ENCODE data around the gene CCDC69.
"Not testable (repeated sequence)": the region's sequence is repeated elsewhere in the genome, so short reads cannot be mapped to it uniquely, and the experiment has no call there.

CCDC69 gene

GRCh38 chr5:151192626-151193025 is 31.3 kb downstream of the CCDC69 start:
- DNase-seq (ENCODE audit: low spot score), result no peak

- DNase-seq (ENCODE audit: low spot score), result no peak
Measured at GRCh38 chr5:151191661-151192060, 32.2 kb downstream of the CCDC69 start.

GRCh38 chr5:151189151-151189550 is 34.7 kb downstream of the CCDC69 start:
- DNase-seq (ENCODE audit: low spot score), result no peak

GRCh38 chr5:151186538-151186937 is 37.4 kb downstream of the CCDC69 start:
- DNase-seq (ENCODE audit: low spot score), result no peak

- no peak for DNase-seq (ENCODE audit: low spot score)
Measured at GRCh38 chr5:151186052-151186451, 37.8 kb downstream of the CCDC69 start.

- DNase-seq (ENCODE audit: low spot score), result no peak
Measured at GRCh38 chr5:151184316-151185042, 39.4 kb downstream of the CCDC69 start.

- no peak for DNase-seq (ENCODE audit: low spot score)
Measured at GRCh38 chr5:151183456-151184245, 40.2 kb downstream of the CCDC69 start.

GRCh38 chr5:151182976-151183375 is 40.9 kb downstream of the CCDC69 start:
- DNase-seq (ENCODE audit: low spot score), result no peak

- DNase-seq (ENCODE audit: low spot score), result no peak
Measured at GRCh38 chr5:151182524-151182900, 41.4 kb downstream of the CCDC69 start.

- DNase-seq (ENCODE audit: low spot score), result no peak
Measured at GRCh38 chr5:151181818-151182523, 41.9 kb downstream of the CCDC69 start.

- DNase-seq (ENCODE audit: low spot score), result no peak
Measured at GRCh38 chr5:151180291-151180690, 43.6 kb downstream of the CCDC69 start.

- DNase-seq (ENCODE audit: low spot score), result no peak
Measured at GRCh38 chr5:151179489-151179840, 44.4 kb downstream of the CCDC69 start.

GRCh38 chr5:151178777-151179488 is 45.0 kb downstream of the CCDC69 start:
- DNase-seq (ENCODE audit: low spot score), result no peak

- DNase-seq (ENCODE audit: low spot score), result no peak
Measured at GRCh38 chr5:151178372-151178771, 45.5 kb downstream of the CCDC69 start.

- not testable (repeated sequence) for DNase-seq (ENCODE audit: low spot score)
Measured at GRCh38 chr5:151176268-151176667, 47.6 kb downstream of the CCDC69 start.

- DNase-seq (ENCODE audit: low spot score), result peak; percentile 61
Measured at GRCh38 chr5:151174612-151175101, 49.2 kb downstream of the CCDC69 start.

GRCh38 chr5:151173711-151174611 is 49.9 kb downstream of the CCDC69 start:
- no peak for DNase-seq (ENCODE audit: low spot score)

GRCh38 chr5:151171529-151171928 is 52.4 kb downstream of the CCDC69 start:
- no peak for DNase-seq (ENCODE audit: low spot score)

- DNase-seq (ENCODE audit: low spot score), result no peak
Measured at GRCh38 chr5:151168602-151169344, 55.1 kb downstream of the CCDC69 start.

GRCh38 chr5:151167022-151167421 is 56.9 kb downstream of the CCDC69 start:
- DNase-seq (ENCODE audit: low spot score), result no peak

All from AG08396 (cell line).